GM21576 (cell line): Measurements from ENCODE around the gene SH3GLB2.
"Not testable (repeated sequence)": the region's sequence is repeated elsewhere in the genome, so short reads cannot be mapped to it uniquely, and the experiment has no call there.

Experiments used
- ATAC-seq: cut with Tn5 transposase; IDR thresholded peaks from one replicate; pipeline ENCODE4 v1.9.1; 2021; ENCODE audit warnings: mild to moderate bottlenecking, moderate library complexity; ENCODE audit not compliant: unreplicated experiment

Gene SH3GLB2

GRCh38 chr9:129054163-129054851 is 26.2 kb upstream of the SH3GLB2 start:
- no peak for ATAC-seq

- ATAC-seq = no peak
Measured at GRCh38 chr9:129053020-129053419, 24.9 kb upstream of the SH3GLB2 start.

DNA sequence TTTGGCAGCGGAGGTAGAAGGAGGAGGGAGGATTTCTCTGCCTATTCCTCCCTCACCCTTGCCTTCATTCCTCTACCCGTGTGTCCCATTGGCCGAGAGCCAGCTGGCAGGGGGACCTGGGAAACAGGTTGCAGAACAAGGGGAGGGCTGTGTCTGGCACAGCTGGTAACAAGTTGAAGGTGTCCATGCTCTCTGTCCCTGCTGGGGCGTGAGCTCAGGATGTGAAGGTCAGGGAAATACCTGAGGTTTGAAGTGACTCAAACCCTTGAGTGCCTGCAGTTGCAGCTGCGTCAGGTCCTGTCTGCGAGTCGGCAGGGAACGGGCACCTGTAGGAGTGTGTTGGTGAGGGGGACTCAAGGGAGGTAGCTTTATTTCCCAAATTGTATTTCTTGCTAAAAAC is 24.5 kb upstream of the SH3GLB2 start:
- no peak for ATAC-seq

- ATAC-seq = no peak
Measured at GRCh38 chr9:129042016-129042415, 13.9 kb upstream of the SH3GLB2 start.

DNA sequence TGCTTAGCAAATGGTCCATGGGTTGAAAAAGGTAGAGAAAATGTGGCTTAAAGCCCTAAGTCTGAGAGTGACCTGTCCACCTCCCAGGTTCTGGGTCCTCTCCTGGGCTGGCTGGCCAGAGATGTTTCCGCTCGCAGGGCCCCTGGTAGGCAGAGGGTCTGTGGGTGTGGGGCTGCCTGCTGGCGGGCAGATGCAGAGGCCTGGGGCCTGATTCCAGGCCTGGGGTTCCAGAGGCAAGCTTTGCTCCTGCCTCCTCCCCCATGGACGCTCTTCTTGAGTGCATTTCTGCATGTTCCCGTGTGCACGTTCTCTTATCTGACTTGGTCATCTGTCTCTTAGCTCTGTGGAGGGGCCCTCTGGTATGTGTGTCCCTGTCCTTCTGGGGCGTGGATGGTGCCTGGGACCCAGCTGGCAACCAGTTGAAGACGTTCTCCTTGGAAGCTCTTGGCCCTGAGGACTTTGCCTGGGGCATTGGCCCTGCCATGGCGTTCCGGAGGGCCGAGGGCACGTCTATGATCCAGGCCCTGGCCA is 12.0 kb upstream of the SH3GLB2 start:
- ATAC-seq = no peak

- ATAC-seq = no peak
Measured at GRCh38 chr9:129038109-129038852, 10.2 kb upstream of the SH3GLB2 start.

GRCh38 chr9:129037767-129038098 is 9.6 kb upstream of the SH3GLB2 start:
- no peak for ATAC-seq

- ATAC-seq = no peak
Measured at GRCh38 chr9:129036923-129037766, 9.0 kb upstream of the SH3GLB2 start.

DNA sequence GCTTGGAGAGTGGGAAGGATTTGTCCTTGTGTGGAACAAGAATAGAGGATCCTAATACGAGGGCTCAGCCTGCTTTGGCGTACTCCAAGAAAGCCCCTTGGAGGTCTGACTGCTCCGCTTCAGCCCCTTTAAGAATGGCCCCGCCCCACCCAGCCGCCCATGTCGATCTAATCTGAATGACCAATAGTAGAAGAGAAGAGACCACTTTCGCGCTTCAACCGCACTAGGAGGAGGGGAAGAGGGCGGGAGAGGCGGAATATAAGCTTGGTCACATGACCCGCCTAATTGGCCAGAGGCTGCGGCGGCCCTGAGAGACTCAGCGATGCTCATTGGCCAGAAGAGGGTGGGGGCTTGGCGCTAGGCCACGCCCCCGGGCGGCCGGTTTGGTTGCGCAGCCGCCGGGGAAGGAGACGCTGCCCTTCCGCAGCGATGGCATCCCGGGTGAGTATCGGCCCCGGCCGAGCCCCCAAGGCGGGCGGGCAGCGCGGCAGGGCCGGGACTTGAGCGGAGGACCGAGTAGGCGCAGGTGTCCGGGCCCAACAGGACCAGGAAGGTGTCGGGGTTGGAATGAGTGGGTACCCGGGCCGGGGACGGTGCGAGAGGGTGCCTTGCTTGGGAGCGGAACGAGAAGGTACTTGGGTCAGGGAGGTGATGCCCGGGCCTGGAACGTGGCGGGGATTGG is 8.3 kb upstream of the SH3GLB2 start, which contains the start of gene MIGA2:
MIGA2 (plus strand) TSS at position 386 of the 682 bp plus-strand sequence. CDS start 3,969 bp downstream, outside the sequence.
- peak; percentile 95 for ATAC-seq

DNA sequence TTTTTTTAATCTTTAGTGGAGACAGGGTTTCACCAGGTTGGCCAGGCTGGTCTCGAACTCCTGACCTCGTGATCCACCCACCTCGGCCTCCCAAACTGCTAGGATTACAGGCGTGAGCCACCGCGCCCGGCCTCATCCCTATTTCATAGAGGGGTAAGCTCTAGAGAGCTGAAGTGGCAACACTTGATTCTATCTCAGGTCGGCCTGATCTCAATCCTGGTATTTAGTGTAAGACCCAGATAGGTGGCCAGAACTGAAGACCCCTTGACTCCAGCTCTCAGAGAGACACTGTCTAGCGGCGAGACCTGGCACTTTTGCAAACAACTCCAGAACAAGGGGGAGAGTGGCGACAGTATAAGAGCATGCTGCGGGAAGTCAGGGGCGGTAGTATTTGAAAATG is 7.7 kb upstream of the SH3GLB2 start:
- not testable (repeated sequence) for ATAC-seq

- no peak for ATAC-seq
Measured at GRCh38 chr9:129033216-129033615, 5.1 kb upstream of the SH3GLB2 start.

DNA sequence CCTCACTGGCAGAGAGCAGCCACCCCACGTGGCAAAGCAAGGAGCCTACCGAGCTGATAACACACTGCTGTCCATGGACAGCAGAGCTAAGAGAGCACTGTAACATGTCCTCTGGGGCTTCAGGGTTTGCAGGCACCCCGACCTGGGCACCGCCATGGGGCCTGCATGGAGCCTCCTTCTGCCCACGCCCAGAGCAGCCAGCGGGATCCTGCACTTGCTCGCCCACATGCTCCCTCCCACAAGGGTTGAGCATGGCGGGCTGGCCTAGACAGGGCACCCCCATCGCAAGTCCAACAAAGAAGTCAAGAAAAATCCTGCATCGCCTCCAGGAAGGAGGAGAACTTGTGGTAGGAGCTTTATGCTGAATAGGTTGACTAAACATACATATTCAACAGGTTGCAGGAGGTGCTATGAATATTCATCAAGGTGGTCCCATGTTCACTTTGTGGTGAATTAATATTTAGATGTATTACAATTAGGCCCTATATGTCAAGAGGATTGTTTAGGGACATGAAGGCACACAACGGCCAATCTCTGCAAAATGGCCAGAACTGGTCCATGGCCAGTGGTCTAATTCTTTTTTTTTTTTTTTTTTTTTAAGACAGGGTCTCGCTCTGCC is 4.5 kb upstream of the SH3GLB2 start:
- no peak for ATAC-seq

- ATAC-seq = no peak
Measured at GRCh38 chr9:129031514-129031913, 3.4 kb upstream of the SH3GLB2 start.

DNA sequence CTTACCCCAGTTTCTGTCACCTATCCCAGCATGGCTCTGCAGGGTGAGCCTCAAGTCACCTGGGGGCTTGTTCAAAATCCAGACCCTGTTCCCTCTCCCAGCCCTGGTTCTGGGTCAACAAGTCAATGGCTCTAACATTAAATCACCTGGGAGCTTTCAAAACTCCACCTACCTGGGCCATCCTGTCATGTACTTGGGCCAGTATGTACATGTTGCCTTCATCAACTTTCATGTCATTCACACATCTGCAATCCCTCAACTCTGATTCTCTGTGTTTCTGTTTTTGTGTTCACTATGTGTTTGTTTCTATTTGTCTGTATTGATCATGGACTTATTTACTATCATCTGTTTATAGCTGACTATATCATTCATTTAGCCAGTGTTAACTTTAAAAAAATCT is 2.1 kb upstream of the SH3GLB2 start:
- ATAC-seq = no peak

- peak; percentile 35 for ATAC-seq
Measured at GRCh38 chr9:129027685-129028191, 393 bp downstream of the SH3GLB2 start.

DNA sequence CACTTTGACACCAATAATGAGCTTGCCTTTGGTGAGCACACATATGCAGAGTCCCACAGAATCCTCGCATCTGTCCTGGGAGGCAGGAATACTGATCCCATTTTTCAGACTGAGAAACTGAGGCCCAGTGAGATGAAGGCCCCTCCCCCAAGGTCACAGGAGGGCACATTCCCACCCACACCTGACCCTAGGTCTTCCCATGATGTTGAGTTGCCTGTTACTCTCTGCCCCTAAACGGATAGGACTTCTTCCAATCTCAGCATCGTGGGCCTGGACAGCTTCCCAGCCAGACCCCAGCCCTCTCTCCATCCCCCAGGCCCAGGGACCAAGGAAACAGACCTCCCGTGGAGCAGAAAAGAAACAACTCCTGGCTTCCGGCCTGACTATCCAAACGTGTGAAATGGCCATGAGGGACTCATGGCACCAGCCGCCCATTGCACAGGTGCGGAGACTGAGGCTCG is 877 bp downstream of the SH3GLB2 start:
- ATAC-seq = no peak

- no peak for ATAC-seq
Measured at GRCh38 chr9:129026442-129027223, 1.5 kb downstream of the SH3GLB2 start.

GRCh38 chr9:129023908-129024233 is 4.3 kb downstream of the SH3GLB2 start:
- ATAC-seq = no peak
